GM23338 (cell line): ENCODE data around the gene CLSTN2.

Source experiments
- CREB1 ChIP-seq: fragments of 250-450 bp; sonication (Bioruptor Pico); IDR thresholded peaks from 2 replicates; pipeline ENCODE4 v1.5.0; 2020; ENCODE audit warnings: low read depth, mild to moderate bottlenecking, moderate library complexity
- CTCF ChIP-seq, 2 experiments: fragments of 200-600 bp in 1 of 2; sonication (generic) in 1 of 2; conservative IDR thresholded peaks; 2 replicates each; pipeline versions ENCODE4 v1.5.1 to v1.6.1; 2016 to 2017; ENCODE audit warnings: antibody characterized with exemption in 2 of 2, low read depth in 2 of 2, mild to moderate bottlenecking in 2 of 2, moderate library complexity in 1 of 2
- JUNB ChIP-seq: IDR thresholded peaks from one replicate; pipeline ENCODE4 v1.6.1; 2016; ENCODE audit warnings: antibody characterized with exemption; ENCODE audit not compliant: unreplicated experiment
- NANOG ChIP-seq: IDR thresholded peaks from 2 replicates; pipeline ENCODE4 v1.6.1; 2016; ENCODE audit warnings: antibody characterized with exemption, borderline replicate concordance
- POLR2AphosphoS5 ChIP-seq: IDR thresholded peaks from 2 replicates; pipeline ENCODE4 v1.6.1; 2016; ENCODE audit warnings: antibody characterized with exemption, low read depth
- REST ChIP-seq: IDR thresholded peaks from one replicate; pipeline ENCODE4 v1.6.1; 2018; ENCODE audit warnings: antibody characterized with exemption; ENCODE audit not compliant: unreplicated experiment

GRCh38 chr3:139894643-139894989, 40.4 kb upstream of the CLSTN2 start:
- TF ChIP-seq JUNB (no peak), CTCF (conservative IDR thresholded peaks at IDR 0.05; ENCODE audit: low read depth in 2 of 2) (no peak), POLR2AphosphoS5 (no peak), NANOG (no peak), REST (no peak), CREB1 (CRISPR knock-in tag) (no peak)
